NCI-H1694 treated with DMSO at 0.1 percent for 48 hours (cell line): ENCODE measurements around the gene VPREB1.
"Not testable (repeated sequence)": the region's sequence is repeated elsewhere in the genome, so short reads cannot be mapped to it uniquely, and the experiment has no call there.

Source experiments
- DNase-seq: peaks from one replicate; lab custom pipeline; 2025; lab: John Stamatoyannopoulos, UW

Gene VPREB1, protein sequence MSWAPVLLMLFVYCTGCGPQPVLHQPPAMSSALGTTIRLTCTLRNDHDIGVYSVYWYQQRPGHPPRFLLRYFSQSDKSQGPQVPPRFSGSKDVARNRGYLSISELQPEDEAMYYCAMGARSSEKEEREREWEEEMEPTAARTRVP

DNA sequence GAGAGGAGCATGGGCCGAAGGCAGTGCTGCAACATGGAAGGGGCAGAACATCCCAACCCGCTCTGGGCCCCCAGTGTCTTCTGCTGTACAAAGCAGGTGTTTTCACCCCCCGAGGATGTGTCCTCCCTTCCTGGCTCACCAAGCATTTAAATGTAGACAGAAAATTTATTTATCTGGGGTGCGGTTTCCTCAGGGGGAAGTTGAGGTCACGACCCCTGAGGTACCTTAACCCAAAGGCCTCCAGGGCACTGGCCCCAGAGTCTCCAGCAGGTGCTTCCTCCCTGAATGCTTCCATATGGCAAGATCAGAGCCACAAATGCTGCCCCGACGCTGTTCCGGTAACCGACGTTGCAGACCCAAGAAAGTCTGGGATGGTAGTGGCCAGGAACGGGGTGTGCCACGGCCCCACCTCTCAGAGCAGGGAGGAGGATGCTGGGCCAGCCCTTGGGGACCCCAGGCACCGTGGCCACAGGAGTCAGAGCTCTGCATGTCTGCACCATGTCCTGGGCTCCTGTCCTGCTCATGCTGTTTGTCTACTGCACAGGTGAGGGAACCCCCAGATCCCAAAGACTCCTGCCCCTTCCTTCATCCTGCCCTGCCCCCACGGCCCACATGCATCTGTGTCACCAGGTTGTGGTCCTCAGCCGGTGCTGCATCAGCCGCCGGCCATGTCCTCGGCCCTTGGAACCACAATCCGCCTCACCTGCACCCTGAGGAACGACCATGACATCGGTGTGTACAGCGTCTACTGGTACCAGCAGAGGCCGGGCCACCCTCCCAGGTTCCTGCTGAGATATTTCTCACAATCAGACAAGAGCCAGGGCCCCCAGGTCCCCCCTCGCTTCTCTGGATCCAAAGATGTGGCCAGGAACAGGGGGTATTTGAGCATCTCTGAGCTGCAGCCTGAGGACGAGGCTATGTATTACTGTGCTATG is at the start of gene VPREB1:
TSS of gene VPREB1 (plus strand) at position 471 of the 935 bp plus-strand sequence. CDS start at position 499, 28 bp downstream.
- no peak for DNase-seq

DNA sequence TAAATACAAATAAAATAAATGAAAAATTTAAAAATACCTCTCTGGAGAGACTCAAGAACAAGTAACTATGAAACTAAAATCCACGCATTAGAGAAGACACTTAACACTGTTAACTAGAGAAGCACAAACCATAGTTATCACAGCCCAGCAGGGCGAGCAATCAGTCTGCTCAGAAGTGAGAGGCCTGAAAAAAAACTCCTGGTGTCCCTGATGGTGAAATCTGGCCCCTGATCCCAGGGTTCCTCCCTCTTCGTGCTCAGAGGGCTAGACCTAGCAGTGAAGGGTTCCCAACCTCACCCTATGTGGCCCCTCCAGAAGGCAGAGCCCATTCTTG is 49.7 kb upstream of the VPREB1 start:
- no peak for DNase-seq

DNA sequence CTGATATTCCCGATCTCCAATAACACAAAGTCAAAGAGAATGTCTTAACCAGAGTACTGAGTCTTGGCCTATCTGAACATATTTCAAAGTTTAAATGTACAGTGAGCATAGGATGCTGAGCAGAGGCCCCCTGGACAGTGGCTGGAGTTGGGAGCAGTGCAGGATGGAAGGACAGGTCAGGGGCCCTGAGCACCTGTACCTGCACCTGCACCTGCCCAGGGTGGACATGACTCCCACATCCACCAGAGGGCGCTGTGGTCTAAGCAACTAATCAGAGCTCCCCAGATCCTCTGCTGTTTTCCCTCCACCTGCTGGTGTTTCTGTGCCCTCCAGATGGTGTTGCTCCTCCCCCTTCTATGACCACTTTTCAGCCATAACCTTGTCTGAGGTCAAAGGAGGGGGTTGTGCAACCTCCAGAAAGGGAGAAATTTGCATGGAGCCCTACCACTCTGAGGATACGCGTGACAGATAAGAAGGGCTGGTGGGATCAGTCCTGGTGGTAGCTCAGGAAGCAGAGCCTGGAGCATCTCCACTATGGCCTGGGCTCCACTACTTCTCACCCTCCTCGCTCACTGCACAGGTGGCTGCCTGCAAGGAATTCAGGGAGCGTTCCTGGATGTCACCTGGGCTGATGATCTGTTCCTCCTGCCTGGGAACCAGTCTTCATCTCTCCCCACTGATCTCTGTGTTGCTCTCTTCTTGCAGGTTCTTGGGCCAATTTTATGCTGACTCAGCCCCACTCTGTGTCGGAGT is 49.1 kb upstream of the VPREB1 start:
- DNase-seq, result peak; percentile 82

DNA sequence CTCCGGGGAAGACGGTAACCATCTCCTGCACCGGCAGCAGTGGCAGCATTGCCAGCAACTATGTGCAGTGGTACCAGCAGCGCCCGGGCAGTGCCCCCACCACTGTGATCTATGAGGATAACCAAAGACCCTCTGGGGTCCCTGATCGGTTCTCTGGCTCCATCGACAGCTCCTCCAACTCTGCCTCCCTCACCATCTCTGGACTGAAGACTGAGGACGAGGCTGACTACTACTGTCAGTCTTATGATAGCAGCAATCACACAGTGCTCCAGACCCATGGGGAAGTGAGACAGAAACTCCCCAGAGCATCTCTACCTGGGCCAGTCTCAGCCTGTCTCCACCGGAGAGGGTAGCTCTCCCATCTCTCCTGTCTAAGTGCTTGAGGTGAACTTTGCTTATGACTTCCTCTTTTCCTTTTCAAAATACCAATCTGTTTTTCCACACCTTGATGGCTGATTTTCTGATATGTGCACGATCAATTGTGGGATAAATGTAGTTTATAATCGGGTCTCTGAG is 48.5 kb upstream of the VPREB1 start:
- DNase-seq, result no peak

DNA sequence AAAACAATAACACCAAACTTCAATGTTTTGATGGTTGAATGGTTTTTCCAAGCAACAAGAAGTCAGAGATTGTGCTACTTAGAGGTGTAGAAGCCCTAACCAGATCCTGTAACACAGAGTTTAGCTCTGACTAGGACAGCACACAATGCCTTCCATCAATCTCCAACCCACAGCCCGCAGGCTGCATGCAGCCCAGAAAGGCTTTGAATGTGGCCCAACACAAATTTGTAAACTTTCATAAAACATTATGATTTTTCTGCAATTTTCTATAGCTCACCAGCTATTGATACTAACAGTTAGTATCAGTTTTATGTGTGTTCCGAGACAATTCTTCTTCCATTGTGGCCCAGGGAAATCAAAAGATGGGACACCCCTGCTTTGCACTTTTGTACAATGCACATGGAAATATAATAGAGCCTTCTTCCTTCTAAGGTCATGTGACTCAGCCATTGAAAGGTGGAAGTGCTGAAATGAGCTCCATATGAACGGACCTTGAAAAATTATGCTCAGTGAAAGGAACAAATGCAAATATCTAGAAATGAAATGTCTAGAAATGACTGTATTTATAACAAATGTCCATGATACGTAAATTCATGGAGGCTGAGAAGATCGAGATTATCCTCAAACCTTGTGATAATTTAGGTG is 47.6 kb upstream of the VPREB1 start:
- DNase-seq, result no peak

DNA sequence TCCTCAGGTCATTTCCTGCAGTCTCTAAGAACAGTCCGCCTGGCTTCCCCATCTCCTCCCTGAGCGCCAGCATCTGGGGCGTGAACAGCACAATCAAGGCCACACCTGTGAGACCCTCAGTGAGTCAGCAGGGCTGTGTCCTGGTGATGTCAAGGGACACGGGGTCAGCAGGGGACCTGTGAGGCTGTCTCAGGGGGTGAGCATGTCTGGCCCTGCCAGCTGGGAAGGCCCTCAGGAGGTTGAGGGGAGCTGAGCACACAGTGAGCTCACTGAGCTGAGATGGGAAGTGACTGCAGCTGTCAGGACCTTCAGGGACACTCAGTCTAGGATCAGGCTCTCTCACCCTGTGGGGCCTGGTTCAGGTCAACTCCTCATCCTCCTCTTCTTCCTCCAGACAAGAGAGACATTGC is 46.6 kb upstream of the VPREB1 start:
- no peak for DNase-seq

DNA sequence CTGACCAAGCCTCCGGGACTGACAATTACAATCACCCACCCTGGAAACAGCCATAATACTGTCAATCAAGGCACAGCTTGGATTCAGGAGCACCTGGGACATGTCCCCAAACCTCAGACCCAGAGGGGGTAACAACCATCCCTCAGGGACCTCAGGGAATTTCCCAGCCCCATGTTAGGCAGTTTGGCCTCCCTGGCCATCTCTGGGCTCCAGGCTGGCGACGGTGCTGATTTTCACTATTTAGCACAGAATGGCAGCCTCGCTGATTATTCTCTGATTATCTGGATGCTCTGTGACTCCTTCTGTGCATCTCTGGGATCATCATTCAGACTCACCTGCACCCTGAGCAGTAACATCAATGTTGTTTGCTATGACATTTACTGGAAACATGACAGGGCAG is 45.8 kb upstream of the VPREB1 start:
- DNase-seq, result no peak

DNA sequence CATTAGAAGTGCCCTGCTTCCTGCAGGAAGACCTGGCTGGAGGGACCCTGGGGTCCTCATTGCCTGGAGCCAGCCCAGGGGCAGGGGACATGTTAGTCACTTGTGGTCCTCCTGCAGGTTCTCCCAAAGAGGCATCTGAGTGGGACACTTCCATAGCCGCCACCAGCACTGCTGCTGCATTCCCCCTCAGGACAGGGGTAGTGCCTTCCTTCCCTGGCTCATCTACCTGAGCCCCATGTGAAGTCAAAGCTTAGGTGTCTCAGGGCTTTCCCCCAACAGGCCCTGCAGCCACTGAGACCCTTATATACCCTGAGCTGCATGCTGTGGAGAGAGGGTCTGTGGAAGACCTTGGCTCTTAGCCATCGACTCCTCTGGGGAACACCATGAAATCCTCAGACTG is 45.0 kb upstream of the VPREB1 start:
- DNase-seq, result no peak

DNA sequence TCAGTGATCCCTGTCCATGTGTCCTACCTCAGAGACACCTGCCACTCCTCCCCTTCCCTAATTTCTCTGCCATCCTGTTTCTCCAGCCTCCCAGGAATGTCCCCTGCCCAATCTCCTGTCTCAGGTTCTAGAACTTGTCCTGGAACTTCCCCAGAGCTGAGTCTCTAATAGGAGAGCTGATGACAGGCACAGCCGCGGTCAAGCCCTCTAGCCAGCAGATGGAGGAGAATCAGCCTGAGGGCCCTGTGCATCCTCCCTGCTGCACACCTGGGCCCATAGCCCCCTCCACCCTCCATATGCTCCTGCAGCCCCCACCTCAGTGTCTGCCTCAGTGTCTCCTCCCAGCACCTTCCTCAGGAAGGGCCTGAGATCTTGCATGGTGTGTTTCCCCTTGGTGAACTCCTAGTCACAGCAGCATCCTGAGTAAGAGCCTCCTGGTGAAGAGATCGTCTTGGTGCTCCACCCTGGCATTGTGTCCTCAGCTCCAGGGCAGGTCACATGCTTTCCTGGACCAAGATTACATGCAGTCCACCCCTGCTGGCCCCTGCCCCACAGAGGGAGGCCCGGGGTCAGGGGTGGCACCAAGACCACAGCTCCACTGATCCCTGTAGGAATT is 43.9 kb upstream of the VPREB1 start:
- no peak for DNase-seq

DNA sequence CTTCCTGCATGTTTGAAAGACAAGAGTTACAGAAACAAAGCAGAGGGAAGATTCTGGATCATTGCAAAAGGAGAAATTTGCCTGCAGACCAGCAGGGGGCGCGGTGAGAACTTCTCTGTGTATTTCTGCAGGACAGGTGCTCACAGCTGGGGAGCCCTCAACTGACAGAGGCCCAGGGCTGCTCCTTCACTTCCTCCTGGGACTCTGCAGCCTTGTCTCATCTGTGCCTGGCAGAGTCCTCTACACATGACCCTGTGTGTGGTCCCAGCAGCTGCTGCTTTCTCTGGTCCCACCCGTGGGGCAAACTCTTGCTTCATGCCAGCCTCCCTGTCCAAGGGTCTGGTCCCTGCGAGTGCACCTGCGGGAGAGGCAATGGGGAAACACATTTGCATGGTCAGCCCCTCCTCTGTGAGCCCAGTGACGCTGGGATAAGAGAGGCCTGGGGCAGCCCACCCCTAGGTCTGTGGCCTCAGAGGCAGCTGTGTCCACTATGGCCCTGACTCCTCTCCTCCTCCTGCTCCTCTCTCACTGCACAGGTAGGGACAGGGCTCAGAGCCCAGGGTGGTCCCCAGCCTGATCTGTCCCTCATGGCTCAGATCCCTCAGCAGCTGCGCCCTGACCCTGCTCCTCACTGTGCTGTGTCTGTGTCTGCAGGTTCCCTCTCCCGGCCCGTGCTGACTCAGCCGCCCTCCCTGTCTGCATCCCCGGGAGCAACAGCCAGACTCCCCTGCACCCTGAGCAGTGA is 43.2 kb upstream of the VPREB1 start:
- peak; percentile 39 for DNase-seq

DNA sequence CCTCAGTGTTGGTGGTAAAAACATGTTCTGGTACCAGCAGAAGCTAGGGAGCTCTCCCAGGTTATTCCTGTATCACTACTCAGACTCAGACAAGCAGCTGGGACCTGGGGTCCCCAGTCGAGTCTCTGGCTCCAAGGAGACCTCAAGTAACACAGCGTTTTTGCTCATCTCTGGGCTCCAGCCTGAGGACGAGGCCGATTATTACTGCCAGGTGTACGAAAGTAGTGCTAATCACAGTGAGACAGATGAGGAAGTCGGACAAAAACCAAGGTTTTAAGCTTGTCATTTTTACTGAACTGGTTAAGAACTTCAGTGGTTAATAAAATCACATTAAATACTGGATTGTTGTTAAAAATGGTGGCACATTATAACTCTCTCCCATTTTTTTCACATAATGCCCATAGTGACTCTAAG is 42.6 kb upstream of the VPREB1 start:
- DNase-seq, result no peak

DNA sequence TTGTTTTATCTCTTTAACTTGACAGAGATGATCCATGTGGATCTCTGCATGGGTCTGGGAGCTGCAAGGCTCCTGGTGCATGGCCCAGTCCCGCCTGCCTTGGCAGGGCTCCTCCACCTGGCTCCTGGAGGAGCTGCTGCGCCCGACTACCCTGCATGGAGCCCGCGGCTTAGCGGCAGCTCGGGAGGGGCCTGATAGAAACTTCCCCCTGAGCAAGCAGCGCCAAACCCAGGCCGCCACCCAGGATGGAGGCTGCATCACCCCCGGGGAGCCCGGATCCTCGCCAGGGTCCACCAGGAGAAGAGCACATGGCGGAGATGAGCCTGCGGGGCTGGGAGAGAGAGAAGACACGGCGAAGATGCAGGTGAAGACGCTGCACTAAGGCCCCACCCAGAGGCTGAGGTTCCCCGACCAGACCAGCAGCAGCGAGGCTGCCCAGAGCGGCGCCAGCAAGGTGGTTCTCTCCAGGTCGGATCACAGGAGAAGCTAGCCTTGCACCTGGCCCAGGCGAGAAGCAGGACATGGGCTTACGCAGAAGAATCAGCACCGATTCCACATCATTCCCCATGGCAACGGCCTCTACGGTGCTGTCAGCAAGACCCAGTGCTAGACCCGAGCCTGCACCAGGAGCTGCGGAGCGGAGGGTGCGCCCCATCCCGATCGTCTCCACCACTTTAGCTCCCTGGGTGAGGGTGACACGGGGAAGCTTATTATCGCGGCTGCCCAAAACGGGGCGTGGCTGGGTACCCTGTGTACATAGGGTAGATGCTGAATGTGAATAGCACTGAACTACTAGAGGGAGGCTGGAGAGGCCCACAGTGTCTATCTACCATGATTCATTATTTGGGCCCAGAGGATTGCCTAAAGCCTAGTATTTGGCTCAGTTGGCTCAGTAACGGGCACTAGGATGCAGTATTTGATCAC is 41.3 kb upstream of the VPREB1 start:
- DNase-seq, result no peak

DNA sequence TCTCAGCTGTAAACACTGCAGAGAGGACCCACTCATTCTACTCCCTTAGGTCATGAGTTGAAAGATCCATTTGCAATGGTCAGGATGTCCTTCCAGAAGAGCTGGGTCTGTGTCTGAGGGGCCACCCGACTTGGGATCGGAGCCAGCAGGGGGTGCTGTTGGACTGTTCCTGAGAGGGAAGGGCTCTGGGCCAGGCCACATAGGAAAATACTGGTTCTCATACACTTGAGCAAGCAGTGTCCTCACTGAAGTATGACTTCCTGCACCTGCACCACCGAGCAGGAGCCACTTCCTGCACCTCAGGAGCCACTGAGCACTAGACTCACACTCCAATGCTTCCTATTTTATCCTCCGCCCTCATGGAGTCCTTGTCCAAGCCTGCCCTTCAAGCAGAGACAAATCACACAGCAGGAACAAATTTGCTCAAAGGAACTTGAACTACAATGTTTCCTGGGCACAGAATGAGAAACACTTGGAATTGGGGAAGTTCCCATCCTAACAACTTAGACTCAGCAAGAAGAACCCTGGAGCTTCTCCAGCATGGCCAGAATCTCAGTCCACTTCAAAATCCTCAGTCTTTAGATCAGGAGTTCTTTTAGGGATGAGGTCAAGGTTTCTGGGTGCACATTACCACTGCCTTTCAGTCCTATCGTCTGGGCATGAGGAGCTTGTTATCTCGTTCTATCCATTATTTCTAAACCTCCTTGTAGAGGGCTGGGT is 36.6 kb upstream of the VPREB1 start:
- DNase-seq, result peak; percentile 57

DNA sequence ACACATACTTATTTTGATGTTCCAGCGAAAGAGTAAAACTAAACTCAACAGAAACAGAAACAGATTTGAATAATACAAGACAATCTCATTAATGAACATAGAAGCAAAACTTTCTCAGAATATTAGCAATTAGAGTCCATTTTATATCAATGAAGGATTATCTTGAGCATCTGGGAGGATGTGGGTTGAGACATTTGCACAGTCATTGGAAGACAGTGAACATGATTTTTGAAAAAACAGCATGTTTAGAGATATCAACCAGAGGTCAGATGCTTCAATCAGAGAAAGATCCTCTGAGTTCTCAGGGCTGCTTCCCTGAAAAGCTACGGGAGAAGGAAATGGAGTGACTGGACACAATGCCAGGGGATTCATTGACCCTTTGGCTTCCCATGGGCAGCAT is 35.9 kb upstream of the VPREB1 start:
- no peak for DNase-seq

DNA sequence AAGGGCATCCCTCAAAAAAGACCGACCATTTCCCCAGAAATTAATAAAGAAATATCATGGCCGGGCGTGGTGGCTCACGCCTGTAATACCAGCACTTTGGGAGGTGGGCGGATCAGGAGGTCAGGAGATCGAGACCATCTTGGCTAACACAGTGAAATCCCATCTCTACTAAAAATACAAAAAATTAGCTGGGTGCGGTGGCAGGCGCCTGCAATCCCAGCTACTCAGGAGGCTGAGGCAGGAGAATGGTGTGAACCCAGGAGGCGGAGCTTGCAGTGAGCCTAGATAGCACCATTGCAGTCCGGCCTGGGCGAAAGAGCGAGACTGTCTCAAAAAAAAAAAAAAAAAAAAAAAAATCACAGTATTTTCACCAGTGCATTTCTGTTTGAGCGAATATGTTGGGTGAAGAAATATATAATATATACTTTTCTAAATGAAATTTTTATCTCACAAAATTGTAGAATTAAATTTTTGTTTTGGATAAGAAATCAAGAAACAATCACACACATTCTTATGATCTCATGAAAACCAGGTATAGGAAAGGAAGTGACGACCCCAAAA is 35.4 kb upstream of the VPREB1 start:
- DNase-seq, result not testable (repeated sequence)

DNA sequence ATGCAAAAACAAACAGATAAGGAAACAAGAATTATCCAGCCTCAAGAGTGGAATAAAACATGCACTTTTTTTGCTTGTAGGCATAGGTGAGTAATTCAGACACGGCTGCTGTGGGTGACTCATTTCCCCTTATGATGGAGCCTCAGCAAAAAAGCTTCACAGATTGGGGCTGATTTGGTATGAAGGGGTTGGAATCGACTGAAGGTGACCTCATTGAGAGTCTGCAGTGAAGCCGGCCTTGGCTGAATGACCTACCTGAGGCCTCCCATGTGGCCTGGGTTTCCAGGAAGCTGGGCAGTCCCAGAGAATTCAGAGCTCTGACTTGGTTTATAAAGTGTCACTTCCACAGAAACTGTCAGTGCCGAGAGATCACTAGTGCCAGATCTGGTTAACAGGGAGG is 34.2 kb upstream of the VPREB1 start:
- no peak for DNase-seq

DNA sequence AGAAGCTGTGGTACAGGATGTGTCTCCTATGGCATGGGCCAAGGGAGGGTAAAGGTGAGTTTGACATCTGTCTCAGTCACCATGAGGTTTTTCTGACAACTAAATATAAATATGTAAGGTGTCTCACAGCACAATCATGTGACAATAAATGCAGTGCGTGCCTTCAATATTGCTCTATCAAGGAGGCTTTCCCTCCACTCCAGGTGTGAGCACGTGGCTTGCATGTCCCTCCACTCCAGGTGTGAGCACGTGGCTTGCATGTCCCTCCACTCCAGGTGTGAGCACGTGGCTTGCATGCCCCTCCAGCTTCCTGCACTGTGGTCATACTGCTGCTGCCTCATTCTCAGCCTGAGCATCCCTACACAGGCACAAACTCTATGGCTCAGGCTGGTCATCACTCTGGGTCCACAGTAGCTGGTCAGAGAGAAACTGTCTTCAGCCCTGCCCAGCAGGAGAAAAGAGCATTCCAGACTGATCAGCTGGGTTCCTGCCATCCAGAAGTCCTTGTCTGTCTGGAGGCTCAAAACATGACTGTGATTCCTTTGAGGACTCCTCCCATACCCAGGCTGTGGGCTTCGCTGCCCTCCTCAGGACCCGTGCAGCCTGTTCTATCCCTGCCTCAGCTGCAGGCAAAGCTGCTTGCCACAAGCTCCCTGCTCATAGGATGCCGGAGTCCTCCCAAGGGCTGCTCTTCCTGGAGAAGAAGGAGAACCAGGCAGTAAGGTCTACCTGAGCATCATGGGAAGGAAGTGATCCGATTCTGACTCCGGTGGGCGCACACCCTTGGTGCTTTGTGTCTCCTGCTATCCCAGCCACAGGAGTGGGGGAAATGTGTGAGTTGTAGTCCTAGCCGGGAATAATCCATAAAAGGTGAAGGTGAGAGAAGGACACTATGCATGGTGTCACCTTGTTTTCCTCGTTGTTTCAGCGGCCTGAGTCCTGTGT is 33.4 kb upstream of the VPREB1 start:
- DNase-seq, result no peak

DNA sequence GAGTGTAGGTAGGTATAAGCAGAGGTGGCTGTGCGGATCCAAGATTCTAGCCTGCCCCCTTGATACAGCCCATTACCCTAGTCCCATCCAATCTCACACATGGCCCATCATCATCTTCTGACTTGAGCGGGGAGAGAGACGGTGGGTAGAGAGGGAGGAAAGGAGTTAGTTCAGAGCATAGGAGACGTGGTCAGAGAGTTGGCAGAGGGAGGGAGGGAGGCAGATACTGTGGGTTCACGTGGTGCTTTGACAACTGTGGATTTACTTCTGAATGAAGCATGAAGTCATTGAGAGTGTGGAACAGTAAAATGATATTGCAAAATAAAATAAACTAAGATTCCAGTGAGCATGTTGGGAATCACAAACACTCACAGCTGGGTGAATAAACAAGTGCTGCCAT is 31.4 kb upstream of the VPREB1 start:
- no peak for DNase-seq
